GM12878 (cell line): ENCODE data around the gene LSAMP. TPM values are rescaled to one million over a fixed set of nuclear protein-coding genes. Genes with fewer than 3 reads are reported as not detected.

Experiments
- ATAC-seq: fragments of 200-7000 bp; cut with Tn5 transposase; 3 replicates; pipeline ENCODE4 v1.9.1; 2020; ENCODE audit warnings: mild to moderate bottlenecking, moderate library complexity
- BruUV-seq: library from RNA; stranded (reverse); fragments of 400-500 nt; replicated peaks from 2 replicates; lab custom pipeline; 2021; lab: Mats Ljungman, UMichigan
- CTCF ChIA-PET: fragments of 300-600 bp; sonication (Branson Sonifier 250); formaldehyde crosslinking; extraction: SDS; loops from one replicate; lab custom pipeline; 2021; ENCODE audit warnings: inconsistent platforms; lab: Yijun Ruan, JAX
- POLR2A ChIA-PET: fragments of 350-600 bp; formaldehyde crosslinking; extraction: SDS; loops from one replicate; lab custom pipeline; 2021; ENCODE audit warnings: inconsistent platforms; lab: Charles Lee
- RAD21 ChIA-PET: fragments of 300-600 bp; sonication (Branson Sonifier 250); formaldehyde crosslinking; loops from one replicate; lab custom pipeline; 2023; ENCODE audit warnings: antibody characterized with exemption; ENCODE audit not compliant: unreplicated experiment; lab: Charles Lee
- SMC1A ChIA-PET: fragments of 300-600 bp; sonication (Branson Sonifier 250); formaldehyde crosslinking; loops from one replicate; lab custom pipeline; 2023; ENCODE audit not compliant: unreplicated experiment, uncharacterized antibody; lab: Charles Lee
- DNase-seq: peaks from one replicate; pipeline ENCODE4 v3.0.0-alpha.2; 2011; ENCODE audit warnings: low read depth, low spot score
- FAIRE-seq: peaks from 3 replicates; lab custom pipeline; 2011; peaks lifted over from hg19 to GRCh38; lab: Jason Lieb, UNC
- H2AFZ ChIP-seq: 2 replicates; pipeline ENCODE4 v1.6.0; 2011; ENCODE audit warnings: low read depth, low read length, control low read depth; ENCODE audit not compliant: control insufficient read depth
- H3K27ac ChIP-seq: 2 replicates; pipeline ENCODE4 v1.5.1; 2011; ENCODE audit warnings: control low read depth; ENCODE audit not compliant: control insufficient read depth, insufficient read depth
- H3K27me3 ChIP-seq, 2 experiments: replicated peaks in 1 of 2; 2 replicates each; pipeline versions ENCODE4 v1.6.0 to v1.6.1; 2011; ENCODE audit warnings: low read length in 1 of 2; ENCODE audit not compliant: control insufficient read depth in 2 of 2, insufficient read depth in 2 of 2
- H3K36me3 ChIP-seq, 2 experiments: 2 replicates each; pipeline ENCODE4 v1.5.1; 2011; ENCODE audit warnings: low read length in 1 of 2; ENCODE audit not compliant: control insufficient read depth in 2 of 2, insufficient read depth in 2 of 2
- H3K4me1 ChIP-seq: 2 replicates; pipeline ENCODE4 v1.6.1; 2011; ENCODE audit warnings: mild to moderate bottlenecking, low read length, moderate library complexity, mixed read lengths; ENCODE audit not compliant: control insufficient read depth, insufficient read depth
- H3K4me2 ChIP-seq: 2 replicates; pipeline ENCODE4 v1.6.0; 2011; ENCODE audit warnings: control low read depth; ENCODE audit not compliant: control insufficient read depth, insufficient read depth
- H3K4me3 ChIP-seq: fragments of 200-600 bp; sonication (generic); 2 replicates; pipeline ENCODE4 v1.5.1; 2016
- H3K79me2 ChIP-seq: 2 replicates; pipeline ENCODE4 v1.6.0; 2011; ENCODE audit warnings: low read length; ENCODE audit not compliant: control insufficient read depth, insufficient read depth
- H3K9ac ChIP-seq: 2 replicates; pipeline ENCODE4 v1.8.0; 2011; ENCODE audit warnings: low read length, control low read depth, mixed read lengths; ENCODE audit not compliant: control insufficient read depth, insufficient read depth
- H3K9me3 ChIP-seq: replicated peaks from 3 replicates; pipeline ENCODE4 v1.5.1; 2011; ENCODE audit warnings: mild to moderate bottlenecking, low read length; ENCODE audit not compliant: control insufficient read depth, insufficient read depth
- H4K20me1 ChIP-seq: 2 replicates; pipeline ENCODE4 v1.6.0; 2011; ENCODE audit not compliant: control insufficient read depth, insufficient read depth
- ATF7 ChIP-seq: fragments of 450-650 bp; IDR thresholded peaks from 2 replicates; pipeline ENCODE4 v1.6.1; 2016; ENCODE audit warnings: low read depth, mild to moderate bottlenecking
- BCL3 ChIP-seq: IDR thresholded peaks from 2 replicates; pipeline ENCODE4 v1.6.1; 2011; ENCODE audit warnings: borderline replicate concordance, low read depth, mild to moderate bottlenecking, moderate library complexity, low read length; ENCODE audit not compliant: insufficient read depth, poor library complexity, severe bottlenecking
- CEBPB ChIP-seq, 2 experiments: fragments of 150-350 bp in 1 of 2; IDR thresholded peaks; 2 replicates each; pipeline ENCODE4 v1.6.1; 2012 to 2014; ENCODE audit warnings: low read depth in 2 of 2, low read length in 2 of 2, borderline replicate concordance in 1 of 2, inconsistent platforms in 1 of 2
- KAT2A ChIP-seq: conservative IDR thresholded peaks from 2 replicates; pipeline ENCODE4 v1.6.1; 2011; ENCODE audit warnings: low read depth, low read length; ENCODE audit not compliant: control insufficient read depth
- NBN ChIP-seq: fragments of 450-650 bp; IDR thresholded peaks from 2 replicates; pipeline ENCODE4 v1.6.1; 2016
- NR2C2 ChIP-seq: IDR thresholded peaks from 2 replicates; pipeline ENCODE4 v1.6.1; 2011; ENCODE audit warnings: borderline replicate concordance, low read depth; ENCODE audit not compliant: control insufficient read depth, insufficient read length
- PAX8 ChIP-seq: fragments of 450-650 bp; IDR thresholded peaks from 2 replicates; pipeline ENCODE4 v1.6.1; 2017; ENCODE audit warnings: mild to moderate bottlenecking, moderate library complexity
- PML ChIP-seq: IDR thresholded peaks from 2 replicates; pipeline ENCODE4 v1.6.1; 2012; ENCODE audit warnings: low read length, inconsistent platforms
- POLR2AphosphoS5 ChIP-seq: IDR thresholded peaks from 2 replicates; pipeline ENCODE4 v1.6.1; 2011; ENCODE audit warnings: mild to moderate bottlenecking, low read length, inconsistent platforms
- SUZ12 ChIP-seq: fragments of 200-600 bp; sonication (generic); IDR thresholded peaks from one replicate; pipeline ENCODE4 v1.6.1; 2018; ENCODE audit warnings: antibody characterized with exemption, mild to moderate bottlenecking; ENCODE audit not compliant: unreplicated experiment
- ZNF592 ChIP-seq: fragments of 450-650 bp; IDR thresholded peaks from 2 replicates; pipeline ENCODE4 v1.6.1; 2017; ENCODE audit warnings: mild to moderate bottlenecking, moderate library complexity
- ZZZ3 ChIP-seq: IDR thresholded peaks from 2 replicates; pipeline ENCODE4 v1.6.1; 2011; ENCODE audit warnings: low read depth; ENCODE audit not compliant: control insufficient read depth, insufficient read length
- WGBS: methylation state at CpG from one replicate; pipeline ENCODE4 v1.1.6; 2016; ENCODE audit warnings: low lambda C conversion rate; ENCODE audit not compliant: insufficient replicate concordance, insufficient coverage; ENCODE audit errors: missing lambda C conversion rate; 5-methylcytosine and 5-hydroxymethylcytosine counted together
- in situ Hi-C: fragments of 300-500 bp; cut with MboI; formaldehyde crosslinking; loops from 9 replicates; pipeline ENCODE4 v1.14.3; 2018; ENCODE audit warnings: mixed read lengths
- intact Hi-C: fragments of 100-400 bp; cut with micrococcal nuclease; formaldehyde crosslinking; loops from one replicate; pipeline ENCODE4 v1.14.2; 2022; ENCODE audit not compliant: unreplicated experiment
- polyA plus RNA-seq, 11 experiments: library from polyadenylated mRNA; depleted of rRNA in 4 of 11; unstranded in 6 of 11; stranded (reverse) in 5 of 11; fragments of >200 nt; fragmentation: Nextera tagmentation in 4 of 11; fragmentation: Illumina TruSeq in 1 of 11; extraction: Ambion mirVana in 4 of 11; extraction: Trizol in 1 of 11; gene quantifications; 1 replicate in 1 of 11; 2 replicates in 10 of 11; pipeline versions ENCODE4 v1.2.1 to v1.2.3, GENCODE V29; 2011 to 2016; ENCODE audit warnings: inconsistent platforms in 2 of 11, missing spikeins in 2 of 11, low read depth in 1 of 11
- total RNA-seq, 4 experiments: library from RNA; depleted of rRNA in 3 of 4; stranded (reverse); fragments of >200 nt in 3 of 4; fragmentation: Illumina TruSeq in 1 of 4; extraction: Trizol in 1 of 4; gene quantifications; 2 replicates each; pipeline versions ENCODE4 v1.2.1 to v1.2.3, GENCODE V29; 2013 to 2021

LSAMP gene
- total and polyA plus RNA-seq, 10 of the 15 experiments (the other 5 are each of a cell fraction or from before 2014, with no cell fraction given) = 2.0 to 12.7 (median 6.5) TPM

- WGBS = 3% methylated on average over 2 of the region's 2 CpGs
These were observed 351.9 kb downstream of the LSAMP start for GRCh38 chr3:116093374-116093773.

GRCh38 chr3:116087426-116087825 lies 357.9 kb downstream of the LSAMP start:
- intact Hi-C loops = no loop called here
- Histone ChIP-seq H3K79me2 (no peaks in the 10 kb centered on the region), H3K4me1 (no peaks in the 10 kb centered on the region), H3K9me3 (no peaks in the 10 kb centered on the region), H3K27ac (no peak overlapping the region), H3K27me3 (no peaks in the 10 kb centered on the region), H4K20me1 (no peaks in the 10 kb centered on the region), H2AFZ (no peak overlapping the region), H3K4me2 (no peak overlapping the region), H3K9ac (no peak overlapping the region), H3K4me3 (no peak overlapping the region), H3K36me3 (no peaks in the 10 kb centered on the region)
- WGBS = 0% methylated on average over 1 of the region's 1 CpG
- ChIA-PET POLR2A (no interaction called here), CTCF (no interaction called here), SMC1A (interaction anchor here (1.0 to 1.5 kb wide), 3 partner anchors 11 to 28 kb away, joined by 3 read pairs; no protein-coding TSS in a partner anchor), RAD21 (no interaction called here)
- no peak for FAIRE-seq
- no TSS peak for BruUV-seq
- no peak for DNase-seq
- in situ Hi-C loops = no loop called here
- TF ChIP-seq NR2C2 = no peak
- no peak for TF ChIP-seq PAX8
- no peak for TF ChIP-seq ZNF592
- no peak for TF ChIP-seq SUZ12
- TF ChIP-seq PML = no peak
- TF ChIP-seq ZZZ3 = no peak
- no peak for TF ChIP-seq POLR2AphosphoS5
- TF ChIP-seq BCL3 = no peak
- TF ChIP-seq CEBPB (IDR thresholded peaks at IDR 0.05; ENCODE audit: borderline replicate concordance in 1 of 2, low read depth in 2 of 2, low read length in 2 of 2) = no peak
- ATAC-seq = no peak

More at GRCh38 chr3:116093374-116093773, 351.9 kb downstream of the LSAMP start:
- Histone ChIP-seq H2AFZ (no peak overlapping the region), H3K27me3 (no peaks in the 10 kb centered on the region), H3K27ac (no peak overlapping the region), H3K9me3 (no peaks in the 10 kb centered on the region), H3K79me2 (no peaks in the 10 kb centered on the region), H3K4me1 (no peaks in the 10 kb centered on the region), H3K4me3 (no peak overlapping the region), H4K20me1 (no peaks in the 10 kb centered on the region), H3K36me3 (no peaks in the 10 kb centered on the region), H3K4me2 (no peak overlapping the region), H3K9ac (no peak overlapping the region)
- POLR2A ChIA-PET = no interaction called here
- no peak for TF ChIP-seq NBN
- no peak for TF ChIP-seq KAT2A
- peak; percentile 62; the same call in 1 of the 2 replicates for TF ChIP-seq ATF7
- no peak for TF ChIP-seq ZZZ3
- SMC1A ChIA-PET = no interaction called here
- FAIRE-seq = no peak
- RAD21 ChIA-PET = no interaction called here
- no TSS peak for BruUV-seq
- in situ Hi-C loops = no loop called here
- intact Hi-C loops = no loop called here
- CTCF ChIA-PET = no interaction called here
- no peak for DNase-seq
- peak; percentile 36 for ATAC-seq
